ENCODE data around the gene TTC34.

DNA sequence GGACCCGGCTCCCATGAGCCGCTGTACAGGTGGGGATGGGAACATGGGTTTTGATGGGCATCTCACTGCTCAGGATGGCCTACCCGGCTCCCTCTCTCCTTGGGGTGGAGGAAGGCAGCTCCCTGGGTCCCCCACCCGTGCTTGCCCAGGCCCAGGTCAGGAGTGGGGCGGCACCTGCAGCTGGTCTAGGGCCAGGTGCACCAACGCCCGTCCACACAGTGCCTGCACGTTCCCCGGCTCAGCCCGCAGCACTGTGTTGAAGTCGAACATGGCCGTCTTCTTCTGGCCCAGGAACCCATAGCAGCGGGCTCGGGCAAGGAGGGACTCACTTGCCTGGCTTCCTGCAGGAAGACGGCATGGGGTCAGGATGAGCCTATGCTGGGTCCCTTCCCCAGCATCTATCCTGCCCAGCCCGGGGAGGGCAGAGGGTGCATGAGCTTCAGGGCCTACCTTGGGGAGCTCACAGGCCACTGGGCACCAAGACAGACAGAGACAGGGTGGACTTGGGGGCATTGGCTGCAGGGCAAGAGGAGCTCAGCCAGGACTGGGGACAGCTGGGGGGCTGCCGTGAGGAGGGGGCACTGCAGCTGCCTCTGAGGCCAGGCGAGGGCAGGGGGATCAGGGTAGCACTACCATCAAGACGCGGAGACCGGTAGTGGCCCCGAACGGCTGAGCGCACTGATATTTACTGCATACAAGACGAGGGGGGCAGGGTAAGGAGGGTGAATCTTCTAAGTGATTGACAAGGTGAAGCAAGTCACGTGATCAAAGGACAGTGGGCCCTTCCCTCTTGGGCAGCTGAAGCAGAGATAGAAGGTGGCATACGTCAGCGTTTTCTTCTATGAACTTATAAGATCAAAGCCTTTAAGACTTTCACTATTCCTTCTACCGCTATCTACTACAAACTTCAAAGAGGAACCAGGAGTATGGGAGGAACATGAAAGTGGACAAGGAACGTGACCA, 17.8 kb downstream of the TTC34 start:
- TF ChIP-seq, protein P1, sequence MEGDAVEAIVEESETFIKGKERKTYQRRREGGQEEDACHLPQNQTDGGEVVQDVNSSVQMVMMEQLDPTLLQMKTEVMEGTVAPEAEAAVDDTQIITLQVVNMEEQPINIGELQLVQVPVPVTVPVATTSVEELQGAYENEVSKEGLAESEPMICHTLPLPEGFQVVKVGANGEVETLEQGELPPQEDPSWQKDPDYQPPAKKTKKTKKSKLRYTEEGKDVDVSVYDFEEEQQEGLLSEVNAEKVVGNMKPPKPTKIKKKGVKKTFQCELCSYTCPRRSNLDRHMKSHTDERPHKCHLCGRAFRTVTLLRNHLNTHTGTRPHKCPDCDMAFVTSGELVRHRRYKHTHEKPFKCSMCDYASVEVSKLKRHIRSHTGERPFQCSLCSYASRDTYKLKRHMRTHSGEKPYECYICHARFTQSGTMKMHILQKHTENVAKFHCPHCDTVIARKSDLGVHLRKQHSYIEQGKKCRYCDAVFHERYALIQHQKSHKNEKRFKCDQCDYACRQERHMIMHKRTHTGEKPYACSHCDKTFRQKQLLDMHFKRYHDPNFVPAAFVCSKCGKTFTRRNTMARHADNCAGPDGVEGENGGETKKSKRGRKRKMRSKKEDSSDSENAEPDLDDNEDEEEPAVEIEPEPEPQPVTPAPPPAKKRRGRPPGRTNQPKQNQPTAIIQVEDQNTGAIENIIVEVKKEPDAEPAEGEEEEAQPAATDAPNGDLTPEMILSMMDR (IDR thresholded peaks at IDR 0.05), result no peak
- no peak for TF ChIP-seq POLR2A (IDR thresholded peaks at IDR 0.05)
